HG02623 (cell line): ENCODE data around the gene ZNF546.

Source experiments
- ATAC-seq: cut with Tn5 transposase; IDR thresholded peaks from one replicate; pipeline ENCODE4 v1.9.1; 2021; ENCODE audit warnings: moderate library complexity; ENCODE audit not compliant: unreplicated experiment

Gene ZNF546

GRCh38 chr19:40054632-40055031 lies 57.8 kb downstream of the ZNF546 start:
- ATAC-seq = no peak

DNA sequence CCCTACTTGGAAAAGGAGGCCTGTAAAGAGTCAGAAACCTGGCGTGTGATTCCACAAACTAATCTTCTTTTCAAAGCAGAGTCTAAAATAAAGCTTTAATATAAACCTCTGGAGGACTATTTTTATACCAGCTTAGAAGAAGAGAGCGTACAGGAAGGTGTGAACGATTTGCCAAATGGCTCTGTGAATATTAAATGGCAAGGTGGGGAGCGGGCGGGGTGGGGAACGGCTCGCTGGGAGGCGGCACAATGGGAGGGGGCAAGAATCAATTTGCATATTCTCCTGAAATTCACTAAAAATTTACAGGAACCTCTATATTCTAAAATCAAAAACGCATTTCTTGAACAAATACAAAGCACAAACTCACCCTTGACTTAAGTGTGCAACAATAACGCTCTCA lies 58.2 kb downstream of the ZNF546 start:
- no peak for ATAC-seq

GRCh38 chr19:40055832-40056504 lies 59.1 kb downstream of the ZNF546 start, which contains the start of gene ZNF780B:
Gene ZNF780B, minus strand, starts transcription at chr19:40056231. Its CDS starts 5,899 bp downstream, at chr19:40050332.
- peak; percentile 66 for ATAC-seq

DNA sequence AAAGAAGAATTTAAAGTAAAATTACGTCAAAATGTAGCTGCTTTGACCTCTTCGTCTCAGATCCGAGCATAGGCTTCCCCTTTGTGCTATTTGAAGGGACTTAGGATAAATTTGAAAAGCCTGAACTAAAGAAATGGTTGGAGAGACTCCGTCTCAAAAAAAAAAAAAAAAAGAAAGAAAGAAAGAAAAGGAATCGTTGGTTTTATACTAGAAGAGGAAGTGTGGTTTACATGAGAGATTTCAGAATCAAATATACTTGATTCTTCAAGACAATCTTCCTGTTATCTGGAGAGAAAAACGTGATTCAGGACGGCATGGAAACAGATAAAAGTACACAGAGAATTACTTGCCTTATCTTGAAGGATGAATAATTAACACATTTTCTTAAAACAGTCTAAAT lies 59.6 kb downstream of the ZNF546 start:
- no peak for ATAC-seq

- no peak for ATAC-seq
These were observed 60.3 kb downstream of the ZNF546 start for GRCh38 chr19:40057166-40057565.

DNA sequence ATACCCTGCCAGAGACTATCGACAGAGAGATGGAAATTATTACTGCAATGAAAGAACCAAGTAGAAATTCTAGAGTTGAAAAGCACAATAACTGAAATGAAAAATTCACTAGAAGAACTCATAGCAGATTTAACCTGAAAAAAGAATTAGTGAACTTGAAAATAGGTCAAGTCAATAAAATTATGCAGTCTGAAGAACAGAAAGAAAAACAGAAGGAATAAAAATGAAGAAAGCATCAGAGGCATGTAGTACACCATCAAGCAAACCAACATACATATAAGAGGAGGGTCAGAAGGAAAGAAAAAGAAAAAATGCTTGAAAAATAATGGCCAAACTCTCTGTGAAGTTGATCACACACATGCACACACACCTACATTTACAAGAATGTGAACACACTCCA lies 62.8 kb downstream of the ZNF546 start:
- ATAC-seq = no peak

DNA sequence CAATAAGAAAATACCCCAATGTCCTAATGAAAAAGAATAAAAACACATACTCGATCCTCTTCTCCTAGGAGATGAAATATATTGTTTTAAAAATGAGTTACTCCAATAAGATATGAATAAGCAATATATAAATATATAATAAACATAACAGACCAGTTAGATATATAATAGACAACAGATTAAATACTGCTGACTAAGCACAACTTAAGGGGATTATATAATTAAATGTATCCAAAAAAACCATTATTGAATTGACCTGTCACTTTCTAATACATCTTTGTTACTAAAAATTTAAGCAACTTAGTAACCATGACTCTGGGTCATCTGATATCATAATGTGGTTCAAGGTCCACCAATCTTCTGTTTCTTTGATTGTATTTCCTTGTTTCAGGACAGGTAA lies 73.2 kb downstream of the ZNF546 start:
- no peak for ATAC-seq
